TTC549 (cell line): ENCODE results near the gene SEMA6D.

Experiments used
- FAIRE-seq: peaks from 2 replicates; lab custom pipeline; 2012; peaks lifted over from hg19 to GRCh38; lab: Jason Lieb, UNC

SEMA6D gene

DNA sequence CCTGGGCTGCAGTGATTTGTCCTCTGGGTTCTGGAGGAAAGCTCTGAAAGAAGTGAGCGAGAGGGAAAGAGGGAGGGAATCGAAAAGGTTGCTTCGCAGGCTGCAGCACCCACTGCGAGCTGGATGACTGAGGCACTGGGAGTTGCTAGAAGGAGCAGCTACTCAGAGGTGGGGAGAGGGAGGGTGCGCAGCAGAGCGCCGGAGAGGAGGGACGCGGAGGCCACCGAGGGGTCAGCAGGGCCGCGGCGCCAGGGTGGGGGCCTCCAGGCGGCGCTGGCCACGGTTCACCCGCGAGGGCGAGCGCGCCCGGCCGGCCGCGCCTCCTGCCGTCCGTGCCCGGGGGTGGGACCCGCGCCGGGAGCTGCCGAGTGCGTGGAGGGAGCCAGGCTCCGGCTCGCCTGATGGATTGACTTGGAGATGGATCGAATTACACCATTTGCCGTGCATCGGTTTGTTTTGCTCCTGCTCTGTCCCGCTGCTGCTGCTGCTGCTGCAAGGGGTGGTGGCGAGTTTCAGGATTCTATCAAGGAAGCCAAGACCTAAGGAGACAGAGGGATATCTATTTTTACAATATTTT, at the start of gene SEMA6D:
SEMA6D (plus strand) TSS at position 470 of the 577 bp plus-strand sequence. CDS start 42,294 bp downstream, outside the sequence.
- FAIRE-seq: no peak

- FAIRE-seq: no peak
Measured at GRCh38 chr15:47669221-47669620, 48.1 kb upstream of the SEMA6D start.

GRCh38 chr15:47670365-47670764, 46.9 kb upstream of the SEMA6D start:
- no peak for FAIRE-seq

GRCh38 chr15:47673232-47673761, 44.0 kb upstream of the SEMA6D start:
- FAIRE-seq: no peak

DNA sequence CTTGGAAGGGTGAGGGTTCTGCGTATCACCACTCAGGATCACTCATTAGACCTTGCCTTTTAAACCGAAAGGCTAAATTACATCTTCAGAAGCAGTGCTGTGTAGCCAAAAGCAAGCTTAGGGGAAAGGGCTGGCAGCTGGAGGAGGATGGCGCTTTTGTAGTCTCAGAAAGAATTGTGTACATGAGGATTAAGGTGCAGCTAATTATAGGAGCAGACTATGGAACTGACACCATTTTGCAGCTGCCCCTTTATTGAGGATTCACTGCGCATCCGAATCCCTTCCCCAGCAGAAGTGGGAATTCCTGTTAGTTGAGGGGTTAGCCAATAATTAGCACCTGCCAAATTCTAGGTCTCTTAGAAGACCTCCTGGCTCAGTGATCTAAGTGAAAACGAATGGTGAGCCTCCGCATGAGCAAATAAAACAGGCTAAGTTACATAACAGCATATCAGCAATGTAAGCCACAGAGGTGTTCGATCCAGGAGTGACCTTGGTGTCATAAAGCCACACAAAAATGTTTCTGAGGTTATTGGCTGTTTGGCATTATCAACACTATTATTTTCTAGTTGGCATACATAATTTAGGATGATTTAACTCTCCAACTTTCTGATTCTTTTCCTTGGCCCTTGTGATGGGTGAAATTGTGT, 42.6 kb upstream of the SEMA6D start:
- no peak for FAIRE-seq

DNA sequence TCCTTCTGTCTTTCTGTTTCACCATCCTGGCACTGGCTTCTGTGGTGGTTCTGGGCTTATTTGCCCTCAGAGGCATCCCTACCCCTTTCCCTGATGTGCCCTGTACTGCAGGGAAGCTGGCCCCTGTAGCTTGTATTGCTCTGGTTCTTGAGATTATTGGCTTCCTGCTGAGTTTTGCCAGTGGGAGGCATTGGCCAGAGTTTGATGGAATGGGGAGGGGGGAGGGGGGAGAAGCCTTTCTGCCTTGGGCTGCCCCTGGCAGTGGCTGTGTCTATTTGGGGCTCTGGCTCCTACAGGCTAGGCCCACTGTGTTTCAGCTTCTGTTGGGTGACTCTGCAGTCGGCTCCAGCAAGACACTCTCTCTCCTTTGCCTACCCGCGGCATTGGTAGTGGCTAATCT, 41.6 kb upstream of the SEMA6D start:
- no peak for FAIRE-seq

DNA sequence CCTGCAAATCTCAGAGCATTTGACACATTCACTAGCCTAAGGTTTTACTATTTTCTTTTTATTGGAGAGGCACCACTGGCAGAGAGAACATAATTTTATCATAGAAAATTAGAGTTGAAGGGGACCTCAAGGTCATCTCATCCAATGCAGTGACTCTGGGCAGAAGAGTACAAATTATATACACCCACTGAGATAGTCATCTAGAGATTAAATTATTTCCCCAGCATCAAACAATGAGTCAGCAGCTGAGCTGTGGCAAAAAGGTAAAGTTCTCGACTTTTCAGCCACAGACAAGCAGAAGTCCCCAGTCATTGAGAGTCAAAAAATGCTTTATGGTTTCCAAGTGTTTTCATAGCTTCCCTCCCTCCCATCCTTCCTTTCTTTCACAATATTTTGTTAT, 39.3 kb upstream of the SEMA6D start:
- no peak for FAIRE-seq

GRCh38 chr15:47682661-47683060, 34.6 kb upstream of the SEMA6D start:
- FAIRE-seq: no peak

GRCh38 chr15:47685141-47685870, 32.0 kb upstream of the SEMA6D start:
- FAIRE-seq: no peak

GRCh38 chr15:47688573-47689086, 28.7 kb upstream of the SEMA6D start:
- FAIRE-seq: no peak

DNA sequence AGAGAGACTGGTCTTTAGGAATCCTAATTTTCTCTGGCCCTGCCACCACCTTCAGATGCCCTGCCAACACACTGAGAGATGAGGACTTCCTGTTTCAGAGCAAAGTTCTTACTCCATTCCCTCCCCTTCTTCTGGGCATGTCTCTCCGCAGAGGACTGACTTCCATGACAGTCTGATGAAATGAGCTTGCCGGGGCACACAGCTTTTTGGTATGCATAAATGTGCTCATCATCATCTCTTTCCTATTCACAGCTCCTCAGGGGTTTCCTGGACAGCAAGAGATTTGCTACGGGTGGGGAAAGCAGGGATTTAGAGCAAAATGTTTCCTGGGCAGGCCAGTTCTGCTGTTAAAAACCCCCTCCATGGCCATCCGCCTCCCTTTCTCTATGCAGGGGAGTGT, 27.6 kb upstream of the SEMA6D start:
- FAIRE-seq: no peak

DNA sequence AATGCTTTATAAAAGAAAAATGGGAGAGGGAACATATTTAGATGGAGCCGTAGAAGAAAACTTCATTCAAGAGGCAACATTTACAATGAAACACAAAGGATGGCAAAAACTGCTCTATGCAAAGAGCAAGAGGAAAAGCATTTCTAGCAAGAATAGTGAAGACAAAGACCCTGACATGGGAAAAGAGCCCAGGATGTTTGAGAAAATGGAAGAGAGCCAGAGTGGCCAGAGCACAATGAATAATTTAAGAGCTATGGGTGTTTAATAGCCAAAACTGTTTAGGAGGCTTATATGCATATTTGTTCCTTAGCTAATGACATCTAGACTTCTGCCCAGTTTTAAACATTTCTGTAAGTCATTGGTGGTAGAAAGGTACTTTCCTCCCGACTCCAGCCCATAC, 25.4 kb upstream of the SEMA6D start:
- FAIRE-seq: no peak

GRCh38 chr15:47696351-47696750, 21.0 kb upstream of the SEMA6D start:
- FAIRE-seq: no peak

DNA sequence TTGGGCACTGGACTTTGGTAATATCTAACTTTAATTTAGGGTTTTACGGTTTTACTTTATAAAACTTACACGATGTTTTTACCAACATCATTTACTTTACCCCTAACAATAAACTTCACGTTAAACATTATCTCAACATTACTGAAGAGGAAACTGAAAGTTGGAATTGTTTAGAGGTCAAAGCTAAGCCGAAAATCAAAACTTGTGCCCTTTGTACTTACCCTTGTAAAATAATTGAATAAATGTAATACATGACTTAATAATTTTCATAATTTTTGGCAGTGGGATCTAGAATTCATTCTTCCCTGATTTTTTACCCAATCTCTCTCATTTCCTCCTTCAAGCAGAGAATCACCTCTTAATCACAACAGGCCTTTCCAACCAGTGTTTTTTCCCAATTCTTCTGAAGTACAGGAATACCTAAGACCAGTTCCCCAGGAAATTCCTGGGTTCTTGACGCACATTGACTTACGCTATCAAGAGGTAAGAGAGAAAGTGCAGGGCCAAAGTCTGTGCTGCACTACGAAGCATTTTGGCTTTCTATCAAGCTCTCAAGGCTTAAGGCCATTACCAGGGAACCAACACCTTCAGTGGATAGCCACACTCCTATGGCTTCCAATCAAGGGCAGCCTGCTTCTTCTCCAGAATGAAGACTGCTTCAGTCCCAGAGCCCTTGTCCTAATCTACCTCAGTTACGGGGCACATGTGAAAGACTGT, 11.9 kb upstream of the SEMA6D start:
- no peak for FAIRE-seq

GRCh38 chr15:47707391-47707790, 9.9 kb upstream of the SEMA6D start:
- FAIRE-seq: no peak

GRCh38 chr15:47708161-47708980, 8.9 kb upstream of the SEMA6D start:
- no peak for FAIRE-seq

- no peak for FAIRE-seq
Measured at GRCh38 chr15:47711655-47712054, 5.7 kb upstream of the SEMA6D start.

DNA sequence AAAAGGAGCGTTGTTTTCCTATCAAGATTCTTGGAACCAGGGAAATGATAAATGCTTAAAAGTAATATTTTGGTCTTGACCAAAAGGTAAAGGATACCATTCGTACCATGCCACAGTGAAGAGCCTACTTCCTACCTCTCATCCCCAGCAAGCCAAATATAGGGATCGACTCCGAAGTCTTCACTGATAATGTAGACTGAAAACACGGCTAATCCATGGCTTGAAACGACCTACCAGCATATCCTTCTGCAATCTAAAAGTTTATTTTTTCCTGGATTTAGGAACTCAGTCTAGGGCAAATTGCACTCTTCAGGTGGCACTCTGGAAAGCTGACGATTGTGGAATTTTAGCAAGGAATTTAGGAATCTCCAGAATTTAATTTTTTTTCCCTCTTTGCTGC, 1.9 kb upstream of the SEMA6D start:
- no peak for FAIRE-seq

GRCh38 chr15:47715856-47716445, 1.4 kb upstream of the SEMA6D start:
- no peak for FAIRE-seq

DNA sequence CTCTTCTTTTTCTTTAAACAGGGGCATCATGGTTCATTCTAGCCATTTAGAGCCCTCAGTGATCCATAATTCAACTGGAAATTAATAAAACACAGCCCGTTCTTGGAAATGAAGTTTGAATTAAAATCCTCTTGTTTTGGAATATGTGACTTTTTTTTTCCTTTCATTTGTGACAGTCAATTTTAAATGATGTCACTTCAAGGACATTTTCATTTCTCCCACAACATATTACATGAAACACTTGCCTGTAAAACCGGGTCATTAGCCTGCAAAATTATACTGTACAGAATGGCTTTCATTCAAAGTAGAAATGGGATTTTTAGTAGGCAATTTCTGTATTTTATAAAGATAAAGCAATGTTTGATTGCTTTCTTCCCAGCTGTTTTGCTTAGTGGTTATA, 789 bp upstream of the SEMA6D start:
- FAIRE-seq: no peak
